K562 (cell line): ENCODE measurements around the gene KCNK3. TPM values are rescaled to one million over a fixed set of nuclear protein-coding genes. Genes with fewer than 3 reads are reported as not detected.

Source experiments
- ATAC-seq: fragments of 200-7000 bp; cut with Tn5 transposase; 3 replicates; pipeline ENCODE4 v1.9.1; 2020; ENCODE audit warnings: moderate library complexity
- BruUV-seq: library from RNA; stranded (reverse); fragments of 400-500 nt; replicated peaks from 2 replicates; lab custom pipeline; 2021; lab: Mats Ljungman, UMichigan
- CTCF ChIA-PET: fragments of 300-600 bp; formaldehyde crosslinking; extraction: SDS; loops from one replicate; lab custom pipeline; 2021; ENCODE audit warnings: low intra/inter-chr PET ratio; lab: Yijun Ruan, JAX
- POLR2A ChIA-PET: fragments of 300-600, 350-650 bp; sonication (Branson Sonifier 250); formaldehyde crosslinking; extraction: SDS; loops from one replicate; lab custom pipeline; 2021; ENCODE audit warnings: antibody characterized with exemption, inconsistent platforms; lab: Yijun Ruan, JAX
- DNase-seq, 4 experiments: peaks; one replicate each; pipeline versions ENCODE4 v3.0.0 to v3.0.0-alpha.2; 2011 to 2018; ENCODE audit warnings: low spot score in 3 of 4, mixed read lengths in 3 of 4; ENCODE audit errors: extremely low read depth in 1 of 4
- FAIRE-seq: peaks from 2 replicates; lab custom pipeline; 2011; peaks lifted over from hg19 to GRCh38; lab: Jason Lieb, UNC
- H2AFZ ChIP-seq: 2 replicates; pipeline ENCODE4 v1.6.0; 2011; ENCODE audit warnings: low read depth, low read length, control low read depth, inconsistent platforms
- H3K27ac ChIP-seq: fragments of 200-600 bp; 3 replicates; pipeline ENCODE4 v1.8.0; 2011; ENCODE audit warnings: low read depth, mild to moderate bottlenecking, control low read depth, inconsistent platforms, low read length, moderate library complexity, mixed read lengths; ENCODE audit errors: extremely low read depth
- H3K27me3 ChIP-seq, 2 experiments: fragments of 300-600 bp in 1 of 2; 2 replicates in 1 of 2; 3 replicates in 1 of 2; pipeline versions ENCODE4 v1.6.0 to v1.8.0; 2011; ENCODE audit warnings: inconsistent platforms in 2 of 2, low read length in 2 of 2, mild to moderate bottlenecking in 1 of 2, mixed read lengths in 1 of 2, moderate library complexity in 1 of 2; ENCODE audit not compliant: control insufficient read depth in 2 of 2, insufficient read depth in 2 of 2
- H3K36me3 ChIP-seq: fragments of 300-600 bp; 3 replicates; pipeline ENCODE4 v1.8.0; 2011; ENCODE audit warnings: mild to moderate bottlenecking, low read length, inconsistent platforms; ENCODE audit not compliant: control insufficient read depth, insufficient read depth
- H3K4me1 ChIP-seq, 2 experiments: fragments of 200-600 bp in 1 of 2; replicated peaks in 1 of 2; 2 replicates in 1 of 2; 3 replicates in 1 of 2; pipeline versions ENCODE4 v1.5.1 to v1.8.0; 2011; ENCODE audit warnings: inconsistent platforms in 2 of 2, low read length in 2 of 2, mild to moderate bottlenecking in 1 of 2, mixed read lengths in 1 of 2, moderate library complexity in 1 of 2; ENCODE audit not compliant: control insufficient read depth in 2 of 2, insufficient read depth in 2 of 2
- H3K4me2 ChIP-seq: 2 replicates; pipeline ENCODE4 v1.6.1; 2011; ENCODE audit warnings: low read length, control low read depth, inconsistent platforms, mixed read lengths; ENCODE audit not compliant: insufficient read depth
- H3K4me3 ChIP-seq: fragments of 200-600 bp; sonication (generic), shearing (Covaris generic); 2 replicates; pipeline ENCODE4 v1.5.1; 2016; ENCODE audit warnings: control low read depth, inconsistent platforms
- H3K79me2 ChIP-seq: fragments of 200-600 bp; 3 replicates; pipeline ENCODE4 v1.8.0; 2011; ENCODE audit warnings: low read length, inconsistent platforms; ENCODE audit not compliant: control insufficient read depth, insufficient read depth
- H3K9ac ChIP-seq, 2 experiments: 2 replicates each; pipeline versions ENCODE4 v1.6.0 to v1.6.1; 2011; ENCODE audit warnings: low read depth in 2 of 2, low read length in 2 of 2, control low read depth in 1 of 2, inconsistent platforms in 1 of 2, mild to moderate bottlenecking in 1 of 2, mixed read lengths in 1 of 2; ENCODE audit not compliant: insufficient read depth in 1 of 2
- H3K9me1 ChIP-seq: one replicate; pipeline ENCODE4 v1.6.0; 2011; ENCODE audit warnings: inconsistent platforms, mild to moderate bottlenecking, low read length, moderate library complexity; ENCODE audit not compliant: control insufficient read depth, insufficient read depth
- H3K9me3 ChIP-seq: replicated peaks from 2 replicates; pipeline ENCODE4 v1.5.1; 2011; ENCODE audit warnings: low read depth, low read length, inconsistent platforms; ENCODE audit not compliant: control insufficient read depth, insufficient read depth
- H4K20me1 ChIP-seq: replicated peaks from 2 replicates; pipeline ENCODE4 v1.6.1; 2011; ENCODE audit warnings: low read length, inconsistent platforms, mixed read lengths; ENCODE audit not compliant: control insufficient read depth, insufficient read depth
- BRD9 ChIP-seq: fragments of 450-650 bp; IDR thresholded peaks from 2 replicates; pipeline ENCODE4 v1.6.1; 2018; ENCODE audit warnings: low read depth; ENCODE audit not compliant: partially characterized antibody
- FIP1L1 ChIP-seq: fragments of 200-400 bp; formaldehyde crosslinking; IDR thresholded peaks from 2 replicates; pipeline ENCODE4 v1.6.1; 2018; ENCODE audit warnings: mild to moderate bottlenecking, low read depth, low read length; ENCODE audit not compliant: poor library complexity, severe bottlenecking
- KDM2B ChIP-seq: fragments of 250-450 bp; sonication (Bioruptor Pico); IDR thresholded peaks from 2 replicates; pipeline ENCODE4 v1.8.0; 2021; ENCODE audit warnings: mild to moderate bottlenecking, moderate library complexity
- MAFK ChIP-seq: IDR thresholded peaks from 2 replicates; pipeline ENCODE4 v1.6.1; 2011; ENCODE audit warnings: low read length, improper control_type of control experiment
- NCOA4 ChIP-seq: fragments of 450-650 bp; IDR thresholded peaks from 2 replicates; pipeline ENCODE4 v1.6.1; 2018; ENCODE audit warnings: mild to moderate bottlenecking; ENCODE audit not compliant: partially characterized antibody
- TBP ChIP-seq: optimal IDR thresholded peaks from 2 replicates; pipeline ENCODE3; 2011; ENCODE audit warnings: low read depth, low read length, improper control_type of control experiment
- THRAP3 ChIP-seq: fragments of 450-650 bp; IDR thresholded peaks from 2 replicates; pipeline ENCODE4 v1.6.1; 2016; ENCODE audit warnings: mild to moderate bottlenecking, inconsistent platforms, borderline replicate concordance
- TSC22D4 ChIP-seq: fragments of 450-650 bp; IDR thresholded peaks from 2 replicates; pipeline ENCODE4 v1.6.1; 2016; ENCODE audit warnings: missing genetic modification characterization, missing biosample characterization, control low read depth
- YY1 ChIP-seq, 3 experiments: IDR thresholded peaks; 2 replicates each; pipeline ENCODE4 v1.6.1; 2011; ENCODE audit warnings: low read length in 2 of 3, mild to moderate bottlenecking in 2 of 3, moderate library complexity in 2 of 3, borderline replicate concordance in 1 of 3, control low read depth in 1 of 3, low read depth in 1 of 3; ENCODE audit not compliant: insufficient read depth in 3 of 3, insufficient replicate concordance in 2 of 3, control insufficient read depth in 1 of 3, insufficient read length in 1 of 3; ENCODE audit errors: extremely low read depth in 1 of 3
- ZKSCAN3 ChIP-seq: fragments of 250-450 bp; sonication (Bioruptor Pico); IDR thresholded peaks from 2 replicates; pipeline ENCODE4 v1.4.0; 2020
- ZNF146 ChIP-seq: IDR thresholded peaks from one replicate; pipeline ENCODE4 v1.6.1; 2018; ENCODE audit warnings: missing compliant biosample characterization; ENCODE audit not compliant: unreplicated experiment
- ZNF324 ChIP-seq: fragments of 250-450 bp; sonication (Bioruptor Pico); IDR thresholded peaks from 2 replicates; pipeline ENCODE4 v1.4.0; 2020; ENCODE audit warnings: mild to moderate bottlenecking
- ZNF586 ChIP-seq: fragments of 450-650 bp; formaldehyde crosslinking; conservative IDR thresholded peaks from 2 replicates; pipeline ENCODE4 v1.4.0; 2020; ENCODE audit warnings: mild to moderate bottlenecking, moderate library complexity
- ZNF766 ChIP-seq: fragments of 200-800 bp; sonication (Bioruptor generic); conservative IDR thresholded peaks from 2 replicates; pipeline ENCODE4 v1.6.1; 2016; ENCODE audit warnings: missing genetic modification characterization, missing compliant biosample characterization
- WGBS: fragments of 100-300 bp; shearing (Covaris generic); methylation state at CpG from one replicate; pipeline ENCODE4 v1.1.6; 2016; ENCODE audit warnings: low coverage, mixed read lengths; ENCODE audit not compliant: insufficient coverage; ENCODE audit errors: missing lambda C conversion rate; 5-methylcytosine and 5-hydroxymethylcytosine counted together
- in situ Hi-C: fragments of 300-500 bp; cut with MboI; formaldehyde crosslinking; loops from 4 replicates; pipeline ENCODE4 v1.15.0; 2018; ENCODE audit warnings: inconsistent platforms, mixed read lengths
- intact Hi-C: fragments of 100-400 bp; cut with micrococcal nuclease; formaldehyde crosslinking; loops from 2 replicates; pipeline ENCODE4 v1.14.2; 2022
- polyA plus RNA-seq, 8 experiments: library from polyadenylated mRNA; depleted of rRNA in 4 of 8; stranded (reverse) in 5 of 8; unstranded in 3 of 8; fragments of >200 nt; fragmentation: Nextera tagmentation in 2 of 8; fragmentation: Illumina TruSeq in 1 of 8; extraction: Ambion mirVana in 2 of 8; extraction: Trizol in 1 of 8; gene quantifications; 2 replicates each; pipeline versions ENCODE4 v1.2.1 to v1.2.3, GENCODE V29; 2011 to 2014; ENCODE audit warnings: inconsistent platforms in 1 of 8, missing spikeins in 1 of 8
- total RNA-seq, 7 experiments: library from RNA; depleted of rRNA in 6 of 7; stranded (reverse); fragments of >200 nt in 6 of 7; fragmentation: Illumina TruSeq in 2 of 7; extraction: Trizol in 2 of 7; gene quantifications; 2 replicates each; pipeline versions ENCODE4 v1.2.1 to v1.2.3, GENCODE V29; 2011 to 2021; ENCODE audit warnings: low replicate concordance in 1 of 7
- TF ChIP-seq, protein P1 (sequence below): fragments of 250-450 bp; sonication (Bioruptor Pico); IDR thresholded peaks from 2 replicates; pipeline ENCODE4 v1.4.0; 2020; ENCODE audit warnings: mild to moderate bottlenecking

KCNK3 gene
- total and polyA plus RNA-seq, 9 of the 15 experiments (the other 6 are each of a cell fraction or from before 2014, with no cell fraction given): 0.01 to 0.20 (median 0.07) TPM; not detected in 5

GRCh38 chr2:26655611-26656195 lies 36.8 kb upstream of the KCNK3 start:
- Histone ChIP-seq H4K20me1 (no peaks in the 10 kb centered on the region), H3K9ac (no peak overlapping the region), H3K79me2 (no peaks in the 10 kb centered on the region), H3K4me2 (no peak overlapping the region), H2AFZ (no peak overlapping the region), H3K9me3 (no peaks in the 10 kb centered on the region), H3K27ac (no peak overlapping the region), H3K4me3 (no peak overlapping the region), H3K36me3 (no peaks in the 10 kb centered on the region), H3K27me3 (peaks cover 21 to 44% of the 10 kb centered on the region in 2 experiments), H3K9me1 (no peaks in the 10 kb centered on the region), H3K4me1 (peaks cover 0 to 3% of the 10 kb centered on the region in 2 experiments; a peak in 1 of 5 replicates)
- no peak for TF ChIP-seq FIP1L1
- TF ChIP-seq ZNF324 (CRISPR knock-in tag): no peak
- no peak for TF ChIP-seq BRD9
- TF ChIP-seq YY1 (IDR thresholded peaks at IDR 0.05; ENCODE audit: borderline replicate concordance in 1 of 3, control insufficient read depth in 1 of 3, extremely low read depth in 1 of 3, insufficient read depth in 3 of 3, insufficient read length in 1 of 3, insufficient replicate concordance in 2 of 3, low read depth in 1 of 3, low read length in 2 of 3): no peak
- TF ChIP-seq ZNF766 (CRISPR knock-in tag): no peak
- TF ChIP-seq ZNF586 (CRISPR knock-in tag): no peak
- TF ChIP-seq ZNF146 (CRISPR knock-in tag): no peak
- no peak for TF ChIP-seq NCOA4
- no peak for TF ChIP-seq KDM2B (CRISPR knock-in tag)
- TF ChIP-seq, protein P1, sequence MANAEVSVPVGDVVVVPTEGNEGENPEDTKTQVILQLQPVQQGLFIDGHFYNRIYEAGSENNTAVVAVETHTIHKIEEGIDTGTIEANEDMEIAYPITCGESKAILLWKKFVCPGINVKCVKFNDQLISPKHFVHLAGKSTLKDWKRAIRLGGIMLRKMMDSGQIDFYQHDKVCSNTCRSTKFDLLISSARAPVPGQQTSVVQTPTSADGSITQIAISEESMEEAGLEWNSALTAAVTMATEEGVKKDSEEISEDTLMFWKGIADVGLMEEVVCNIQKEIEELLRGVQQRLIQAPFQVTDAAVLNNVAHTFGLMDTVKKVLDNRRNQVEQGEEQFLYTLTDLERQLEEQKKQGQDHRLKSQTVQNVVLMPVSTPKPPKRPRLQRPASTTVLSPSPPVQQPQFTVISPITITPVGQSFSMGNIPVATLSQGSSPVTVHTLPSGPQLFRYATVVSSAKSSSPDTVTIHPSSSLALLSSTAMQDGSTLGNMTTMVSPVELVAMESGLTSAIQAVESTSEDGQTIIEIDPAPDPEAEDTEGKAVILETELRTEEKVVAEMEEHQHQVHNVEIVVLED (CRISPR knock-in tag): no peak
- no peak for TF ChIP-seq THRAP3
- TF ChIP-seq MAFK: no peak
- no peak for TF ChIP-seq ZKSCAN3 (CRISPR knock-in tag)
- no peak for TF ChIP-seq TBP
- TF ChIP-seq TSC22D4 (tag): no peak
- DNase-seq (no peak), ATAC-seq (no peak), FAIRE-seq (no peak)
- POLR2A ChIA-PET: no interaction called here
- WGBS: 7% methylated on average over 7 of the region's 9 CpGs
- in situ Hi-C loops: no loop called here
- intact Hi-C loops: no loop called here
- CTCF ChIA-PET: no interaction called here
- no TSS peak for BruUV-seq
